HCT116 (cell line): ENCODE data around the gene OSBPL10. TPM values are rescaled to one million over a fixed set of nuclear protein-coding genes. Genes with fewer than 3 reads are reported as not detected.

ENCODE experiments used
- ATAC-seq: fragments of 200-7000 bp; cut with Tn5 transposase; 2 replicates; pipeline ENCODE4 v1.9.1; 2020; ENCODE audit warnings: mild to moderate bottlenecking, moderate library complexity
- BruUV-seq: library from RNA; stranded (reverse); fragments of 400-500 nt; replicated peaks from 2 replicates; lab custom pipeline; 2021; lab: Mats Ljungman, UMichigan
- CTCF ChIA-PET: fragments of 300-600 bp; sonication (Branson Sonifier 250); formaldehyde crosslinking; loops from one replicate; lab custom pipeline; 2021; ENCODE audit warnings: antibody characterized with exemption; lab: Charles Lee
- POLR2A ChIA-PET: fragments of 300-600, 350-600 bp; sonication (Branson Sonifier 250); formaldehyde crosslinking; loops from one replicate; lab custom pipeline; 2021; ENCODE audit warnings: antibody characterized with exemption; lab: Charles Lee
- RAD21 ChIA-PET, 2 experiments: fragments of 300-600 bp; sonication (Branson Sonifier 250); formaldehyde crosslinking; loops; one replicate each; lab custom pipeline; 2023; ENCODE audit warnings: low total read pairs in 2 of 2; ENCODE audit not compliant: uncharacterized antibody in 2 of 2, unreplicated experiment in 2 of 2, low non-redundant PET in 1 of 2; lab: Charles Lee
- DNase-seq: peaks from one replicate; pipeline ENCODE4 v3.0.0-alpha.2; 2010; ENCODE audit warnings: low read depth, low spot score
- H2AFZ ChIP-seq: fragments of 200-600 bp; shearing (Covaris generic), sonication (generic); 2 replicates; pipeline ENCODE4 v1.6.1; 2017; ENCODE audit warnings: low read depth, mixed run types, mixed read lengths, antibody characterized with exemption, low read length; ENCODE audit not compliant: poor library complexity, severe bottlenecking
- H3K27ac ChIP-seq: 2 replicates; pipeline ENCODE4 v1.5.1; 2012; ENCODE audit warnings: low read depth, low read length
- H3K27me3 ChIP-seq: fragments of 200-600 bp; sonication (generic); 2 replicates; pipeline ENCODE4 v1.6.1; 2016; ENCODE audit warnings: mixed run types, low read length, mixed read lengths; ENCODE audit not compliant: insufficient read depth
- H3K36me3 ChIP-seq, 2 experiments: fragments of 200-500 bp in 1 of 2; fragments of 200-600 bp in 1 of 2; sonication (Bioruptor generic) in 1 of 2; sonication (generic) in 1 of 2; 2 replicates each; pipeline versions ENCODE4 v1.5.1 to v1.6.1; 2014 to 2016; ENCODE audit warnings: low read length in 2 of 2, inconsistent platforms in 1 of 2, mixed read lengths in 1 of 2, mixed run types in 1 of 2; ENCODE audit not compliant: insufficient read depth in 2 of 2, control insufficient read depth in 1 of 2
- H3K4me1 ChIP-seq, 2 experiments: fragments of 200-600 bp in 1 of 2; sonication (generic) in 1 of 2; 2 replicates each; pipeline versions ENCODE4 v1.5.1 to v1.6.1; 2012 to 2017; ENCODE audit warnings: low read length in 2 of 2, inconsistent platforms in 1 of 2, mild to moderate bottlenecking in 1 of 2, mixed read lengths in 1 of 2, mixed run types in 1 of 2, moderate library complexity in 1 of 2; ENCODE audit not compliant: insufficient read depth in 2 of 2, control insufficient read depth in 1 of 2
- H3K4me2 ChIP-seq: fragments of 200-600 bp; sonication (generic); 2 replicates; pipeline ENCODE4 v1.6.1; 2017; ENCODE audit warnings: mixed run types, low read length, mixed read lengths
- H3K4me3 ChIP-seq, 2 experiments: fragments of 200-600 bp in 1 of 2; sonication (generic) in 1 of 2; replicated peaks in 1 of 2; 2 replicates each; pipeline ENCODE4 v1.5.1; 2011 to 2016; ENCODE audit warnings: low read length in 2 of 2, control low read depth in 1 of 2, low read depth in 1 of 2, mild to moderate bottlenecking in 1 of 2, mixed read lengths in 1 of 2, mixed run types in 1 of 2
- H3K79me2 ChIP-seq: fragments of 200-600 bp; sonication (generic); 2 replicates; pipeline ENCODE4 v1.6.1; 2017; ENCODE audit warnings: mild to moderate bottlenecking, mixed run types, low read length, moderate library complexity, mixed read lengths; ENCODE audit not compliant: insufficient read depth
- H3K9ac ChIP-seq: fragments of 200-600 bp; sonication (generic); 2 replicates; pipeline ENCODE4 v1.6.1; 2016; ENCODE audit warnings: low read length, mixed read lengths
- H3K9me2 ChIP-seq: fragments of 200-600 bp; sonication (generic), shearing (Covaris generic); 2 replicates; pipeline ENCODE4 v1.6.1; 2017; ENCODE audit warnings: mixed run types, mild to moderate bottlenecking, moderate library complexity; ENCODE audit not compliant: insufficient read depth
- H3K9me3 ChIP-seq, 2 experiments: fragments of 200-500 bp in 1 of 2; fragments of 200-600 bp in 1 of 2; sonication (Bioruptor generic) in 1 of 2; sonication (generic) in 1 of 2; 2 replicates each; pipeline ENCODE4 v1.6.1; 2014 to 2017; ENCODE audit warnings: low read length in 2 of 2, mixed read lengths in 2 of 2, inconsistent platforms in 1 of 2, low read depth in 1 of 2, mild to moderate bottlenecking in 1 of 2, mixed run types in 1 of 2, moderate library complexity in 1 of 2; ENCODE audit not compliant: control insufficient read depth in 1 of 2, insufficient read depth in 1 of 2
- H4K20me1 ChIP-seq: fragments of 200-600 bp; sonication (generic), shearing (Covaris generic); 2 replicates; pipeline ENCODE4 v1.6.1; 2017; ENCODE audit warnings: mixed run types, mild to moderate bottlenecking, moderate library complexity; ENCODE audit not compliant: insufficient read depth
- CBX3 ChIP-seq: IDR thresholded peaks from 2 replicates; pipeline ENCODE4 v1.6.1; 2012; ENCODE audit warnings: low read depth
- EZH2 ChIP-seq: fragments of 200-600 bp; sonication (generic); IDR thresholded peaks from 2 replicates; pipeline ENCODE4 v1.6.1; 2017; ENCODE audit warnings: antibody characterized with exemption, mixed run types
- JUND ChIP-seq: IDR thresholded peaks from 2 replicates; pipeline ENCODE4 v1.6.1; 2012
- RAD21 ChIP-seq: IDR thresholded peaks from 2 replicates; pipeline ENCODE4 v1.6.1; 2012; ENCODE audit warnings: low read depth, mild to moderate bottlenecking
- SRF ChIP-seq: IDR thresholded peaks from 2 replicates; pipeline ENCODE4 v1.6.1; 2012; ENCODE audit warnings: low read depth
- ZBTB33 ChIP-seq: IDR thresholded peaks from 2 replicates; pipeline ENCODE4 v1.6.1; 2011; ENCODE audit warnings: mild to moderate bottlenecking, low read length, moderate library complexity; ENCODE audit not compliant: insufficient replicate concordance; ENCODE audit errors: extremely low read depth
- intact Hi-C: fragments of 100-400 bp; cut with micrococcal nuclease; formaldehyde crosslinking; loops from 2 replicates; pipeline ENCODE4 v1.10.0; 2022
- total RNA-seq: library from RNA; stranded (reverse); gene quantifications from one replicate; pipeline ENCODE4 v1.2.1, GENCODE V29; 2021; ENCODE audit not compliant: unreplicated experiment
- TF ChIP-seq, protein P1 (sequence below): IDR thresholded peaks from 2 replicates; pipeline ENCODE4 v1.6.1; 2012

OSBPL10 gene
- total RNA-seq, 1 experiment from 2014 or later = 25.8 TPM

DNA sequence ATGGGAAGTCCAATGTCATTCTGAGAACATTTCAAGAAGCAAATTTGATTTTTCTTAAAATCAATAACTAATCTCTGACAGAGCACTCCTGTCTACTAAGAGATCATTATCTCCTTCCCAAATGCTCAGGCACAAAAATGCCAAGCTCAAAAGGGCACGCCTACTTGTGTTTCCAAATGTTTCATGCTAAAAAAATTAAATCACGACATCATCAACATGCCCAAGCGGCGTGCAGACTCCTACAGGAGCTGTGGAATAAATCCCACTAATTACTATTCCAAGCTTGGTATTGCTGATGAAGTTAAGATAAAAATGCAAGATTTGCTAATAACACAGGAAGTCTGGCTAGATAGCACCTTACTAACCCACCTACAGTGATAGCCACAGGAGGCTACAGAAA is 140.8 kb downstream of the OSBPL10 start:
- no peaks in the 10 kb centered on the region for H3K36me3 ChIP-seq
- no peaks in the 10 kb centered on the region for H3K79me2 ChIP-seq
- H3K9ac ChIP-seq = no peak overlapping the region
- ChIA-PET RAD21 (no interaction called here), CTCF (no interaction called here), POLR2A (no interaction called here)
- peaks cover 5% of the 10 kb centered on the region; the same call in 1 of the 2 replicates for H4K20me1 ChIP-seq
- TF ChIP-seq, protein P1, sequence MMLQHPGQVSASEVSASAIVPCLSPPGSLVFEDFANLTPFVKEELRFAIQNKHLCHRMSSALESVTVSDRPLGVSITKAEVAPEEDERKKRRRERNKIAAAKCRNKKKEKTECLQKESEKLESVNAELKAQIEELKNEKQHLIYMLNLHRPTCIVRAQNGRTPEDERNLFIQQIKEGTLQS = no peak
- TF ChIP-seq SRF = no peak
- no peak for TF ChIP-seq EZH2
- no peak for TF ChIP-seq JUND
- no peak for TF ChIP-seq ZBTB33
- no peak for TF ChIP-seq CBX3
- TF ChIP-seq RAD21 = no peak
- no peaks in the 10 kb centered on the region for H3K9me2 ChIP-seq
- ATAC-seq (no peak), DNase-seq (no peak)
- intact Hi-C loops = no loop called here
- no peak overlapping the region for H3K27ac ChIP-seq
- H3K4me3 ChIP-seq = no peak overlapping the region
- no peaks in the 10 kb centered on the region for H3K4me1 ChIP-seq
- no peak overlapping the region for H3K4me2 ChIP-seq
- H2AFZ ChIP-seq = no peak overlapping the region
- no peaks in the 10 kb centered on the region for H3K27me3 ChIP-seq
- BruUV-seq = no TSS peak
- H3K9me3 ChIP-seq = no peaks in the 10 kb centered on the region
